ENCODE results near the gene NFATC2IP.
"Not testable (repeated sequence)": the region's sequence is repeated elsewhere in the genome, so short reads cannot be mapped to it uniquely, and the experiment has no call there.

Gene NFATC2IP

GRCh38 chr16:28925386-28926228 lies 25.1 kb upstream of the NFATC2IP start:
- no peak for DNase-seq (ENCODE audit: low read depth, low spot score)
- peak overlapping the region; percentile 98 for H3K27ac ChIP-seq

GRCh38 chr16:28926284-28926683 lies 24.5 kb upstream of the NFATC2IP start:
- H3K27ac ChIP-seq, result peak overlapping the region; percentile 98
- DNase-seq (ENCODE audit: low read depth, low spot score), result not testable (repeated sequence)

- no peak for DNase-seq (ENCODE audit: low read depth, low spot score)
- H3K27ac ChIP-seq, result no peak overlapping the region
Observed at GRCh38 chr16:28927815-28928214, 22.9 kb upstream of the NFATC2IP start.

DNA sequence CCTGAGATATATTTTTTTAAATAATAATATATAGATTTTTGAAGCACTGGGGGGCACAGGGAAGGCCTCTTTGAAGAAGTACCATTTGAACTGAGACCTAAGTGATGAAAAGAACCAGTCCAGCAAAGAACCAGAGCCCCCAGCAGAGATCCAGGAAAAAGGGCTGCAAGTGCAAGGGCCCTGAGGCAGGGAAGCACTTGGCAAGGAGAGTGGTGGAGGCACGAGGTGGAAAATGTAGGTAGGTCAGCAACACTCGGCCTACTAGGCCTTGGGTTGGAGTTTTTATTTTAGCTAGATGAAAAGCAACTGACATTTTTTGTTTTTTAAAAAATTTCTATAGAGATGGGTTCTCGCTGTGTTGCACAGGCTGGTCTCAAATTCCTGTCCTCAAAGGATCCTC lies 20.5 kb upstream of the NFATC2IP start:
- no peak for DNase-seq (ENCODE audit: low read depth, low spot score)
- no peak overlapping the region for H3K27ac ChIP-seq

DNA sequence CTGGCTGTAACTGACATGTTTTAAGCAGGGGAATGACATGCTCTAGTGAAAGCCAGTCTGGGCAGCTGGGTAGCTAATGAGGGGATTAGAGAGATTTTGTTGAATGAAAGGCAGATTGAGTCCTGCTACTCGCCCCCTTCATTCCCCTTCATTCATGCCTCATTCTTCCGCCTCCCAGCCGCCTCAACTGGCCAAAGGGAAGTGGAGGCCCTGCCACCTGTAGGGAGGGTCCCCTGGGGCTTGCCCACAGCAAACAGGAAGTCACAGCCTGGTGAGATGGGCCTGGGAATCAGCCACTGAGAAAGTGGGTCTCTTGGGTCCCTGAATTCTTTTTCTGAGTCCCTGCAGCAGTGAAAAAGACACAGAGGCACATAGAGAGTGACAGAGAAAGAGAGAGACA lies 20.1 kb upstream of the NFATC2IP start:
- H3K27ac ChIP-seq, result no peak overlapping the region
- DNase-seq (ENCODE audit: low read depth, low spot score), result no peak

GRCh38 chr16:28931801-28932225 lies 18.9 kb upstream of the NFATC2IP start, which contains the start of gene CD19:
Gene CD19 (plus strand): TSS chr16:28931971. CDS start chr16:28932001, 30 bp downstream.
- no peak within 1 kb of the TSS for H3K27ac ChIP-seq
- DNase-seq (ENCODE audit: low read depth, low spot score), result no peak

- no peak overlapping the region for H3K27ac ChIP-seq
- no peak for DNase-seq (ENCODE audit: low read depth, low spot score)
Observed at GRCh38 chr16:28932339-28933141, 18.2 kb upstream of the NFATC2IP start.

- H3K27ac ChIP-seq, result no peak overlapping the region
- DNase-seq (ENCODE audit: low read depth, low spot score), result no peak
Observed at GRCh38 chr16:28933171-28933570, 17.6 kb upstream of the NFATC2IP start.

DNA sequence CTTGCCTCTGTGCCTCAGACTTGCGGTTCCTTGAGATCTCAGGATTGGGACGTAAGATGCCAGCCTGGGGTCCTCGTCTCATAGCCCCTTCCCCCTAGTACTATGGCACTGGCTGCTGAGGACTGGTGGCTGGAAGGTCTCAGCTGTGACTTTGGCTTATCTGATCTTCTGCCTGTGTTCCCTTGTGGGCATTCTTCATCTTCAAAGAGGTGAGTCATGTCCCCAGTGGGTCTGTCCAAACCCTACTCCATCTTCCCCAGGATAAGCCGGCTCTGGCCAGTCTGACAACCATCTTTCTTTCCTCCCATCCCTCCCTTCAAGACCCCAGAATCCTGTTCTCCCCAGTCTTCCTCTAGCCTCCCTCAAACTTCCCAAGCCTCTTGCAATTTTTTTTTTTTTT lies 15.4 kb upstream of the NFATC2IP start:
- no peak overlapping the region for H3K27ac ChIP-seq
- DNase-seq (ENCODE audit: low read depth, low spot score), result no peak

- H3K27ac ChIP-seq, result no peak overlapping the region
- DNase-seq (ENCODE audit: low read depth, low spot score), result no peak
Observed at GRCh38 chr16:28935924-28936783, 14.6 kb upstream of the NFATC2IP start.

DNA sequence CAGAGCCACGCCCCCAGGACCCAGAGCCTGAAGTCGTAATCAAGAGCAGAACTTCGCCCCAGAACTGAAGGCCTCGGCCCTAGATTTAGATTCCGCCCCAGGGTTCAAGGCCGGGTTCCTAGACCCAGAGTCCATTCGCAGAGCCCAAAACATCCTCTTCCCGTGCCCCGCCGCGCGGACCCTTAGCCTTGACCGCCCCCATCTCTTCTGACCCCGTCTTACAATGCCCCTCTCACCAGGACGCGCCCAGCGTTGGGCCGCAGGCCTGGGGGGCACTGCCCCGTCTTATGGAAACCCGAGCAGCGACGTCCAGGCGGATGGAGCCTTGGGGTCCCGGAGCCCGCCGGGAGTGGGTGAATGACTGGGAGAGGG lies 14.0 kb upstream of the NFATC2IP start:
- H3K27ac ChIP-seq, result no peak overlapping the region
- no peak for DNase-seq (ENCODE audit: low read depth, low spot score)

GRCh38 chr16:28937222-28937876 lies 13.4 kb upstream of the NFATC2IP start:
- DNase-seq (ENCODE audit: low read depth, low spot score), result no peak
- H3K27ac ChIP-seq, result no peak overlapping the region

GRCh38 chr16:28938721-28939120 lies 12.0 kb upstream of the NFATC2IP start:
- no peak overlapping the region for H3K27ac ChIP-seq
- DNase-seq (ENCODE audit: low read depth, low spot score), result no peak

GRCh38 chr16:28939825-28940224 lies 10.9 kb upstream of the NFATC2IP start:
- not testable (repeated sequence) for H3K27ac ChIP-seq; DNase-seq (ENCODE audit: low read depth, low spot score)

DNA sequence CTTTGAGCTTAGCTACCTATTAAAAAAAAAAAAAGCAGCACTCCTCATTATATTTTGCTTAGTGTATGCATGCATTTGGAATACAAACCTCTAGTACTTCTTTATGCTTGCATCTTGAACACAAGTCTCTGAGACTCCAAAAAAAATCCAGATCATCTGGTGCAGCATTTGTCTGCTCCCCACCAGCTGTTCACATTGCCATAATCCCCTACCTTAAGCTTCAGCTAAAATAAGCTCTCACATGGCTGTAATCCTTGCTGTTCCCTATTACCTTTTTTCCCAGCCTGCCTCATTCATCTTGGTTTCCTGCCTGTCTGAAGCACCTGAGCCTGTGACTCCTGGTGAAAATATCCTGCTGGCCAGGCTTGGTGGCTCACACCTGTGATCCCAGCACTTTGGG lies 7.5 kb upstream of the NFATC2IP start:
- H3K27ac ChIP-seq, result no peak overlapping the region

GRCh38 chr16:28946681-28947080 lies 4.1 kb upstream of the NFATC2IP start:
- peak overlapping the region; percentile 82 for H3K27ac ChIP-seq
- DNase-seq (ENCODE audit: low read depth, low spot score), result no peak

More for the DNA sequence above, 7.5 kb upstream of the NFATC2IP start:
- DNase-seq (ENCODE audit: low read depth, low spot score), result no peak

GRCh38 chr16:28951410-28951943 lies 740 bp downstream of the NFATC2IP start:
- DNase-seq (ENCODE audit: low read depth, low spot score), result no peak
- peak overlapping the region; percentile 74 for H3K27ac ChIP-seq

GRCh38 chr16:28958216-28958615 lies 7.5 kb downstream of the NFATC2IP start:
- DNase-seq (ENCODE audit: low read depth, low spot score), result no peak

DNA sequence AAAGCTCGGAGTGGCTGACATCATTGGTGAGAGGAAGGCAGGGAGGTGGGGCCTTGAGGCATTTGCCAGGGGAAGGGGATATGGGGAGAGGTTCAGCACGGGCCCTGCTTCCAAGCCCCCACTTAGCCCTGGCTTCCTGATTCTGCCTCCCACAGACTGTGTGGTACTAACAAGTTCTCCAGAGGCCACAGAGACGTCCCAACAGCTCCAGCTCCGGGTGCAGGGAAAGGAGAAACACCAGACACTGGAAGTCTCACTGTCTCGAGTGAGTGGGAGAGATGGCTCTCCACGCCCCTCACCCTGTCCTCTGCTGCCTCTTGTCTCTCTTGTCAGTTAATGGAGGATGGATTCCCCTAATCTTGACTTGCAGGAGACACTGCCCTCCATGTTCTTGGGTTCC lies 8.1 kb downstream of the NFATC2IP start:
- DNase-seq (ENCODE audit: low read depth, low spot score), result no peak
- H3K27ac ChIP-seq, result no peak overlapping the region

More at GRCh38 chr16:28958216-28958615, 7.5 kb downstream of the NFATC2IP start:
- H3K27ac ChIP-seq, result no peak overlapping the region

All from epithelial cell of prostate (primary cell).